Stimulated activated CD4-positive, alpha-beta T cell treated with anti-CD3 and anti-CD28 coated beads, Interleukin-1b, Interleukin-23, amount 100 ng/mL, for 48 hours (primary cell): ENCODE data around the gene MCF2.
"Not testable (repeated sequence)": the region's sequence is repeated elsewhere in the genome, so short reads cannot be mapped to it uniquely, and the experiment has no call there.

ENCODE experiments used
- DNase-seq: peaks from one replicate; pipeline ENCODE4 v3.0.0-alpha.2; 2020

The MCF2 gene

GRCh38 chrX:139708067-139708466, at the start of gene MCF2:
Gene MCF2 (minus strand): TSS chrX:139708167. CDS start chrX:139651744, 56,423 bp downstream.
- no peak for DNase-seq

DNA sequence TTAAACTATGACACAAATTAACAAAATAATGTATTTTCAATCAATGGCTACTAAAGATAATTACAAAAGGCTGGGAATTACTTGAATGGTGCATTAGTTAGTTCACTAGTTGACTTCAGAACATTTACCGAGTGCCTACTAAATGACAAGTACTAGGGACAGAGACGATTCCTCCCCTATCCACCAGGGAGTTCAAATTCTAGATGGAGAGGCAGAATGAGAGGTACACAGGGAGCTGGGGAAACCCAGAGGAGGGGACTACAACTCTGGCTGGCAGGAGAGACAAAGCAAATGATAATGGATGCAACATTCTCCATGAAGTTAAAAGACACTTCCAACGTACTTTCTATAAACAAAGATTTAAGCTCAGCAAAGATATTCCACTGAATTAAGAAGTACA, 43.1 kb upstream of the MCF2 start:
- DNase-seq = no peak

- DNase-seq = no peak
Measured at GRCh38 chrX:139750390-139750789, 42.4 kb upstream of the MCF2 start.

DNA sequence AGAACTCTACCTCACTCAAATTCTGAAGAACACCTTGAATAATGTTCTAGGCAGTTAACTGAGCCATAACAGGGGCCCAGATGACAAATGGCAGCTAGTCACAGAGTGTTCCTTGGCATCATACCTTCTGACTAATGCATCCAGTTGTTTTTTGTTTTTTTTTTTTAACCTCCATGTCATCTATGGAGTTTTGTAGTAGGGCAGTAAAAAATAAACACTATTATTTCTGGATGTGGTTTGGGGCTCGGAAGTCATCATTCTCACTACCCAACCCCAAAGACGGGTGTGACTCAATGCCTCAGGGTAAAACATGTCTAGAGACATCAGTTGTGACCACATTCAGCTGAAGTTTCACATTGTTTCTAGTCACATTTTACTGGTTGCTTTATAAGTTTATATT, 31.2 kb upstream of the MCF2 start:
- peak; percentile 17 for DNase-seq

DNA sequence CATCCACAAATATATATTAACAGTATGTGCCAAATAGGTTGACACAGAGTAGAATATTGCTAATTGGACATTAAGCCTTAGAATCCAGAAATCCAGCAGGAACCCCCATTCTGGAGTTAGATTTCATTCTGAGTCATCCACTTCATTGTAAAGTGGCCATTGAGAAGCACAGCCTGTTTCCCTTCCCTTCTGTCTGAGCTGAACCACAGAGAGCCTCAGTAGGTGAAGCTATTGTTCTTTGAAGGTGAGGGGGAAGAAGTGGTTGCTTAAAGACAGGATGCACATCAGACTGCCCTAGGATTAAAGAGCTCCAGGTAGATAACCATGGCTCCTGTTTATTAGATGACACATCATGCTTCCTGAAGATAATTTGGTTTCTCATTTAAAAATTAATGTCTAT, 30.6 kb upstream of the MCF2 start:
- DNase-seq = no peak

- no peak for DNase-seq
Measured at GRCh38 chrX:139736151-139736550, 28.2 kb upstream of the MCF2 start.

DNA sequence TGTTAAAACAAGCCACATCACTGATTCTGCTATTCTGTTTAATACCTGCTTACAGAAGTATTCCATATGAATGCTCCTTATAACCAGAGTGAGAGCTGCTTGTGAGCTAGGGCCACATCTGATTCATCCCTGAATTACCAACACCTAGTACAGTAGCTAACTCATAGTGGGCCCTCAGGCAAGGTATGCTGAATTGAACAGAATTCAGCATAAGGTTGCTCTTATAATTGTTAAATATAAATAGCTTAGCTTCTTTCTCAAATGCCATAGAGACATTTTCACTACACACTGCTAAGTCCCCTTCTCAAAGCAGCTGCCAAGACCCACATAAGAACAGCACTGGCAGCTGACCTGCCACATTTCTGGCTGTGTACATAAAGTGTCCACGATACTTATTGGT, 27.0 kb upstream of the MCF2 start:
- no peak for DNase-seq

DNA sequence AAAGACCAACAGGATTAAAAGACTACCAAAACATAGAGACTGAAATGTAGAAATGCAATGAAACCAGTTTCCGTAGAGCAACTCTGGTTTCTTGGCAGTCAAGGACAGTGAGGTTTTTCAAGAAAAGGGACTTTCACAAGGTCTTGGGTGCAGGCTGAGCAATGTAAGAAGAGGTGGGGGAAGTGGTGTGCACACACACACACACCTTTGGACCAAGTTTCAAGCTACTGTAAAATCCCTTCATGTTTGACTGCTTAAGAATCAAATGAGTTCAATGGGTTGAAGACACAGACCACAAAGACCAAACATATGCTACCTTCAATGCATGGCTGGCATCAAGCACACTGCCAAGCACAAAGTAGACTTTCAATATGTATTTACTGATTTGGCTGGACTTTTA, 17.8 kb upstream of the MCF2 start:
- DNase-seq = no peak

GRCh38 chrX:139724626-139725025, 16.7 kb upstream of the MCF2 start:
- no peak for DNase-seq

- DNase-seq = no peak
Measured at GRCh38 chrX:139720979-139721378, 13.0 kb upstream of the MCF2 start.

DNA sequence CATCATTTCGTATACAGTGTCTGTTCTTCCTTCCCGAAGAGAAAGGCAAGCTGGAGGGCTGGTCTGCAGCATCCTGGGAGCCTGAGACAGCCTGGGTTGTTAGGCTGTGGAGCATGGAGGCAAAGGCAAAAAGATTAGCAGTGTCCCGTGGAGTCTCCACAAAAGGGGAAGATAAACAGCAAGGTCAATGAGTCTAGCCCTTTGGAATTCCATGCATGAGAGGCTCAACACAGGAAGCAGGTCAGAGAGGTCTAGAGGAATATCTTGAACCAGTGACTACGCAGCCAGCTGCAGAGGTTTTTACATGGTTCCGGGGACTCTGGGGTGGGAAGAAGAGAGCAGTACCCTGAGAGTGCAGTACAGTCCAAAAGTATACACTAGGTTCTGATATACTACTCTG, 12.2 kb upstream of the MCF2 start:
- DNase-seq = no peak

DNA sequence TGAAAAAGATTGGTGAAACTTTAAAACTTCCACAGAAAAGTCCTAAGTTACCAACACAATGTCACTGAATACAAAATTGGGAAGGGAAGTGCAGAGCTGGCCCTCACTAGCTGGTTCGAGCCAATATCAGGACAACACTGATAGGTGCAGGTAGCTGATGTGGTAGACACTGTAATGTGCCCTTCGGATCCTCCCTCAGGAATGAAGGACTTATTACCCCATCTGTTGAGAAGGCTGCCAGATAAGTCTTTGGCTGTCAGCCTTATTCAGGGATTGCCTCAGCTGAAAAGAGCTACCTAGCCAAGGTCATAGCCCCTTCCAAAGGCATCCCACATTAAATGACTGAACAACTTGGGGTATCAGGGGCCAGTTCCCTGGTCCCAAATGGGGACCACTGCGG, 5.3 kb downstream of the MCF2 start:
- no peak for DNase-seq

- no peak for DNase-seq
Measured at GRCh38 chrX:139692908-139693307, 15.1 kb downstream of the MCF2 start.

DNA sequence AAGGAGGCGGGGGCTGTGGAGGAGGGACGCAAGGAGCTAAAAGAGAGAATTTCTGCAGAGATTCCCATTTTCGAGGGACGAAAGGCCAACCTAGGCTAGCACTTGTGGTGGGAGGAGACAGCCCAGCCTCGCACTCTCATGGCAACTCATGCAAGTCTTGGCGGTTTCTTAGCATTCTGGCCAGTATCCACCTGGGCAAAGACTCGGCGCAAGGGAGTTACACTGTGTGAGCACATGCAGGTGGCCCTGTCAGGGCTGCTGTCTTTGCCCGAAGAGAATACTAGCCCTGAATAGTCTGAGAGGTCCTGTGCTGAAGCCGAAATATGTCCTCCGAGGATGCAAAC, 15.5 kb downstream of the MCF2 start:
- DNase-seq = no peak

- no peak for DNase-seq
Measured at GRCh38 chrX:139691843-139692505, 16.0 kb downstream of the MCF2 start.

- DNase-seq = no peak
Measured at GRCh38 chrX:139691493-139691842, 16.5 kb downstream of the MCF2 start.

DNA sequence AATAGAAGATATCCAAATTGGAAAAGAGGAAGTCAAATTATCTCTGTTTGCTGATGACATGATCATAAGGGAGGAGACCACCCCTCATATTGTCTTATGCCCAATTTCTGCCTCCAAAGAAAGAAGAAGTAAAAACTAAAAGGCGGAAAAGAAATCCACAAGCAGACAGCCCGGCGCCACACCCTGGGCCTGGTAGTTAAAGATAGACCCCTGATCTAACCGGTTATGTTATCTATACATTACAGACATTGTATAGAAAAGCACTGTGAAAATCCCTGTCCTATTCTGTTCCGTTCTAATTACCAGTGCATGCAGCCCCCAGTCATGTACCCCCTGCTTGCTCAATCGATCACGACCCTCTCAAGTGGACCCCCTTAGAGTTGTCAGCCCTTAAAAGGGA, 22.8 kb downstream of the MCF2 start:
- DNase-seq = not testable (repeated sequence)

GRCh38 chrX:139680356-139680755, 27.6 kb downstream of the MCF2 start:
- DNase-seq = no peak

GRCh38 chrX:139647597-139647996, 60.4 kb downstream of the MCF2 start:
- DNase-seq = no peak

GRCh38 chrX:139642241-139642927, 65.6 kb downstream of the MCF2 start:
- no peak for DNase-seq

- no peak for DNase-seq
Measured at GRCh38 chrX:139640259-139640658, 67.7 kb downstream of the MCF2 start.

- DNase-seq = no peak
Measured at GRCh38 chrX:139639253-139639652, 68.7 kb downstream of the MCF2 start.

DNA sequence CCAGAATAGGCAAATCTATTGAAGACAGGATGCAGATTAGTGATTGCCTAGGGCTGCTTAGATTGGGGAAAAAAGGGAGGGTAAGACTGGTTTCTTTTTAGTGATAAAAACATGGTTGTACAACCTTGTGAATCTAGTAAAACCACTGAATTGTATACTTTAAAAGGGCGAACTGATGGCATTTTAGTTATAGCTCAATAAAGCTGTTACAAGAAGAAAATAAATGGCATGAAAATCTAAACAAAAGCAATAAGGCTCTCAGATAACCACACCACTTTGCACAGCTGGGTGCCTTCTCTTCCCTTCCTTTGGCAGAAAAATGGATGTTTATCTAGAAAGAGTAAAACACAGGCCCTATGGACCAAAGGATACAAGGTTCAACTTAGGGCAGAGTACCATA, 107.9 kb downstream of the MCF2 start:
- DNase-seq = no peak

DNA sequence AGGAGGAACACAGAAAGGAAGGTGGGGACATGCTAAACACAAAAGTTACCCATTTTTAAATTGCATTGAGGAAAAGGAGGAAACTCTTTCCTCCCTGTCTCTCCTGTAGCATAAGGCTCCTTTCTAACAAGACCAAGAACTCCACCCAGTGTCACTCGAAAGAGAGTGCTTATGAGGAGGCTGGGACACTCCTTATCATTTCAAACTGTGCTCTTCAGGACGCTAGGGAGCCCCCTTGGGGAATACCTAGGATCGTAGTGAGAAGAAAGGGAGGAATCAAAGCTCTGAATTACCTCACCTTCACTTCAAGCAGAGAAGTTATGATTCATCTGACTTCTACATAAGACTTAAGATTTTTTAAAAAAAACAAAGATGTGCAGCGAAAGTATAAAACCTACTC, 111.9 kb downstream of the MCF2 start:
- no peak for DNase-seq

DNA sequence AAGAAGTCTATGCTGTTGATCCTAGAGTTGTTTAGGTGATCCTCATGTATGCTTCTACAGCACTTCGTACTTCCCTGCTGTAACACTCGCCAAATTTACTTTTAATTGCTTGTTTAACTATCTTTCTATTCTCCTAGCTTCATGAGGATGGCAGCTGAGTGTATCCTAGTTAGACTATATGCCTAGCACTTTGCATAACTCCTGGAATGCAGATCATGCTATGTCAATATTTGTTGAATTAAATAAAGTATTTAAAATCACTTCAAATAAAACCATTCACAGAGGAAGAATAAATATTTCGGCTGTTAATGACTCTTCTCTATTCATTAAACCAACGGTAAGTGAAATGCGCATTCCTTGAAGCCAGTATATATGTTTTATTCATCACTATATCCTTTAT, 122.4 kb downstream of the MCF2 start:
- DNase-seq = no peak
